ENCODE data around the gene KIFC3. TPM values are rescaled to one million over a fixed set of nuclear protein-coding genes. Genes with fewer than 3 reads are reported as not detected.

The KIFC3 gene
- total RNA-seq, 4 donors from 2014 or later: 3.2 to 44.2 (median 17.4) TPM

- no peaks in the 10 kb centered on the region for H3K9me3 ChIP-seq
- intact Hi-C loops (cut with DNase I; ENCODE audit: low total_unique reads): no loop called here
These were observed 42.2 kb upstream of the KIFC3 start for GRCh38 chr16:57844416-57845030.

DNA sequence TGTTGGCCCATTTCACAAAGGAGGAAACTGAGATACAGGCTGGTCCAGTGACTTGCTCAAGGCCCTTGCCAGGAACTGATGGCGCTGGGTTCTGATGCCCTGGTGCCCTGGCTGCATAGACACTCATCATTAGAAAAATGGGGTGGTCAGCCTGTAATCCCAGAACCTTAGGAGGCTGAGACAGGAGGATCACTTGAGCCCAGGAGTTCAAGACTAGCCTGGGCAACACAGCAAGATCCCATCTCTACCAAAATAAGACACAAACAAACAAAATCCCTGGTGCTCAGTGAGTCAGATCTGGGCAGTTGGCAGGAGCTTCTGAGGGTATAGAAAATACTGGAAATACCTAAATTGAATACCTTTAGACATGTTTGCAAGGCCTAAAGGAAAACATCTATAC is 41.1 kb upstream of the KIFC3 start:
- no peak overlapping the region for H3K4me3 ChIP-seq
- no peaks in the 10 kb centered on the region for H3K27me3 ChIP-seq
- H3K27ac ChIP-seq: no peak overlapping the region
- no peaks in the 10 kb centered on the region for H3K36me3 ChIP-seq
- no peak for DNase-seq
- intact Hi-C loops (cut with DNase I; ENCODE audit: low total_unique reads): no loop called here
- no peaks in the 10 kb centered on the region for H3K9me3 ChIP-seq
- no peaks in the 10 kb centered on the region for H3K4me1 ChIP-seq
- TF ChIP-seq CTCF (IDR thresholded peaks at IDR 0.05): no peak

More at GRCh38 chr16:57844416-57845030, 42.2 kb upstream of the KIFC3 start:
- Histone ChIP-seq H3K36me3 (no peaks in the 10 kb centered on the region), H3K4me3 (no peak overlapping the region), H3K27me3 (no peaks in the 10 kb centered on the region), H3K4me1 (no peaks in the 10 kb centered on the region), H3K27ac (no peak overlapping the region)
- DNase-seq: no peak
- no peak for TF ChIP-seq CTCF (IDR thresholded peaks at IDR 0.05)
- no peak for TF ChIP-seq POLR2A (IDR thresholded peaks at IDR 0.05)

GRCh38 chr16:57842601-57843000 is 40.3 kb upstream of the KIFC3 start:
- no peak for DNase-seq
- Histone ChIP-seq H3K4me1 (no peaks in the 10 kb centered on the region), H3K27ac (no peak overlapping the region), H3K27me3 (no peaks in the 10 kb centered on the region), H3K4me3 (no peak overlapping the region), H3K9me3 (no peaks in the 10 kb centered on the region), H3K36me3 (no peaks in the 10 kb centered on the region)
- intact Hi-C loops (cut with DNase I; ENCODE audit: low total_unique reads): no loop called here
- TF ChIP-seq CTCF (IDR thresholded peaks at IDR 0.05) (no peak), POLR2A (IDR thresholded peaks at IDR 0.05) (no peak)

DNA sequence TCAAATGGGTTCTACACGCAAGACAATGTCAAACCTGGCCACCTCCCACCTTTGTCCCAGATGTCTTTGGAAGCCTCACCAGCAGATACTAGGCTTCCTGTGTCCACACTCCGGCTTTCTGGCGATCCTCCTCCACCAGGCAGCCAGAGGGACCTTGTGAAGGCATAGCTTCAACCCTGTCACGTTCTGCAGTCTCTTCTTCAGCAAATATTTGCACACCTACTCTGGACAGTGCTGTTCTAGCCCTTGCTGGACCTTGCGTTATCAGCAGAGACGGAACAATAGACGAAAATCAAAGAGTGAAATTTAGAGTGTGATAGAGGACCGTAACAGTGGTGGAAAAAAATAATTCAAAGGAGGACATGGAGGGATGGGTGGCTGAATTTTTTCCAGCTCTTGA is 38.5 kb upstream of the KIFC3 start:
- DNase-seq: no peak
- no peaks in the 10 kb centered on the region for H3K4me1 ChIP-seq
- intact Hi-C loops (cut with DNase I; ENCODE audit: low total_unique reads): no loop called here
- TF ChIP-seq POLR2A (IDR thresholded peaks at IDR 0.05) (no peak), CTCF (IDR thresholded peaks at IDR 0.05) (no peak)
- H3K4me3 ChIP-seq: no peak overlapping the region
- H3K27me3 ChIP-seq: no peaks in the 10 kb centered on the region
- no peaks in the 10 kb centered on the region for H3K9me3 ChIP-seq
- H3K27ac ChIP-seq: no peak overlapping the region
- no peaks in the 10 kb centered on the region for H3K36me3 ChIP-seq

DNA sequence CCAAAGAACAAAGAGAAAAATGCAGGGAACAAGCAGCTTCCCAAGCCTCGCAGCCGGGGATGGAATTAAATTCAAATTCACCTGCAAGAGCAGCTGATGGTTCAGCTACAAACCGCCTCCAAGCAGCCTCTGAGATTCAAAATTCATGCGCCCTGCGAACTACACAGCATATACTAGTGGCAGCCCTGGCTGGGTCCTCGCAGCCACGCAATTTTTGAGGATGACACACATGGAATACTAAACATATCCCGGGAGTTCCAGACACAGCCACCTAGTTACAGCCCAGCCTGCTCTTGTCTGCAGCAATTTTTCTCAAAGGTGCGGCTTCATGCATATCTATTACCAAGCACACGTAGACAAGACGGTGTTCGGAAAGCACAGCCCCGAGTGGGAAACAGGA is 35.9 kb upstream of the KIFC3 start:
- H3K4me1 ChIP-seq: no peaks in the 10 kb centered on the region
- TF ChIP-seq POLR2A (IDR thresholded peaks at IDR 0.05) (no peak), CTCF (IDR thresholded peaks at IDR 0.05) (no peak)
- H3K4me3 ChIP-seq: no peak overlapping the region
- no peaks in the 10 kb centered on the region for H3K27me3 ChIP-seq
- DNase-seq: no peak
- H3K36me3 ChIP-seq: no peaks in the 10 kb centered on the region
- H3K9me3 ChIP-seq: no peaks in the 10 kb centered on the region
- H3K27ac ChIP-seq: no peak overlapping the region
- intact Hi-C loops (cut with DNase I; ENCODE audit: low total_unique reads): no loop called here

All from uterus (tissue), 4 donors.